Keratinocyte (primary cell): ENCODE data around the gene CHRNG. TPM values are rescaled to one million over a fixed set of nuclear protein-coding genes. Genes with fewer than 3 reads are reported as not detected.

ENCODE experiments used
- DNase-seq: peaks from one replicate; pipeline ENCODE4 v3.0.0-alpha.2; 2011; ENCODE audit warnings: low read depth, missing footprints, low spot score
- FAIRE-seq: peaks from 2 replicates; lab custom pipeline; 2011; peaks lifted over from hg19 to GRCh38; lab: Jason Lieb, UNC
- H2AFZ ChIP-seq: 2 replicates; pipeline ENCODE4 v1.6.0; 2012; ENCODE audit warnings: low read length, control low read depth, inconsistent platforms; ENCODE audit not compliant: control insufficient read depth
- H3K27ac ChIP-seq: 2 replicates; pipeline ENCODE4 v1.5.1; 2011; ENCODE audit warnings: low read length; ENCODE audit not compliant: control insufficient read depth, insufficient read depth
- H3K27me3 ChIP-seq: 3 replicates; pipeline ENCODE4 v1.6.0; 2011; ENCODE audit warnings: low read length; ENCODE audit not compliant: control insufficient read depth, insufficient read depth; ENCODE audit errors: extremely low read depth
- H3K36me3 ChIP-seq, 2 experiments: 2 replicates in 1 of 2; 3 replicates in 1 of 2; pipeline ENCODE4 v1.5.1; 2011; ENCODE audit warnings: low read length in 2 of 2, mild to moderate bottlenecking in 1 of 2; ENCODE audit not compliant: control insufficient read depth in 2 of 2, insufficient read depth in 2 of 2; ENCODE audit errors: extremely low read depth in 1 of 2
- H3K4me1 ChIP-seq: 3 replicates; pipeline ENCODE4 v1.5.1; 2011; ENCODE audit warnings: low read length; ENCODE audit not compliant: control insufficient read depth, insufficient read depth; ENCODE audit errors: extremely low read depth
- H3K4me2 ChIP-seq: 3 replicates; pipeline ENCODE4 v1.6.0; 2011; ENCODE audit warnings: low read depth, low read length; ENCODE audit not compliant: control insufficient read depth, insufficient read depth; ENCODE audit errors: extremely low read depth
- H3K4me3 ChIP-seq, 3 experiments: fragments of 200-600 bp in 1 of 3; sonication (generic) in 1 of 3; 2 replicates in 2 of 3; 3 replicates in 1 of 3; pipeline ENCODE4 v1.5.1; 2011 to 2016; ENCODE audit warnings: low read length in 3 of 3, mild to moderate bottlenecking in 3 of 3, control low read depth in 2 of 3, inconsistent platforms in 1 of 3, low read depth in 1 of 3, mixed read lengths in 1 of 3, mixed run types in 1 of 3, moderate library complexity in 1 of 3; ENCODE audit not compliant: control insufficient read depth in 2 of 3, insufficient read depth in 2 of 3; ENCODE audit errors: extremely low read depth in 1 of 3
- H3K79me2 ChIP-seq: 2 replicates; pipeline ENCODE4 v1.6.0; 2012; ENCODE audit warnings: low read length; ENCODE audit not compliant: control insufficient read depth, insufficient read depth
- H3K9ac ChIP-seq: 3 replicates; pipeline ENCODE4 v1.6.0; 2011; ENCODE audit warnings: low read length; ENCODE audit not compliant: control insufficient read depth, insufficient read depth; ENCODE audit errors: extremely low read depth
- H3K9me1 ChIP-seq: 3 replicates; pipeline ENCODE4 v1.6.0; 2011; ENCODE audit warnings: low read length; ENCODE audit not compliant: control insufficient read depth, insufficient read depth; ENCODE audit errors: extremely low read depth
- H3K9me3 ChIP-seq: 2 replicates; pipeline ENCODE4 v1.5.1; 2012; ENCODE audit warnings: low read depth, low read length; ENCODE audit not compliant: control insufficient read depth
- H4K20me1 ChIP-seq: 3 replicates; pipeline ENCODE4 v1.6.0; 2011; ENCODE audit warnings: low read length; ENCODE audit not compliant: control insufficient read depth, insufficient read depth; ENCODE audit errors: extremely low read depth
- EZH2 ChIP-seq: IDR thresholded peaks from one replicate; pipeline ENCODE4 v1.6.1; 2012; ENCODE audit warnings: inconsistent platforms, mild to moderate bottlenecking, low read length, moderate library complexity
- dilution Hi-C: fragments of 300-500 bp; cut with MboI; formaldehyde crosslinking; loops from one replicate; pipeline ENCODE4 v1.7.0; 2020; ENCODE audit warnings: low sequenced_read_pairs; ENCODE audit not compliant: extremely low pct_ligation_motif_present
- polyA plus RNA-seq, 5 experiments: library from polyadenylated mRNA; depleted of rRNA in 3 of 5; stranded (reverse) in 3 of 5; stranded (forward) in 1 of 5; unstranded in 1 of 5; fragments of >200 nt; gene quantifications; 1 replicate in 1 of 5; 2 replicates in 3 of 5; 3 replicates in 1 of 5; pipeline versions ENCODE4 v1.2.1 to v1.2.3, GENCODE V29; 2011 to 2012; ENCODE audit warnings: missing spikeins in 2 of 5, low read depth in 1 of 5, low replicate concordance in 1 of 5
- TF ChIP-seq, protein P1 (sequence below), 3 experiments: IDR thresholded peaks in 1 of 3; conservative IDR thresholded peaks in 1 of 3; optimal IDR thresholded peaks in 1 of 3; 2 replicates in 2 of 3; 3 replicates in 1 of 3; pipeline versions ENCODE3 to v1.5.1; 2011; ENCODE audit warnings: low read length in 3 of 3, mild to moderate bottlenecking in 3 of 3, moderate library complexity in 2 of 3, control low read depth in 1 of 3, inconsistent platforms in 1 of 3; ENCODE audit not compliant: insufficient read depth in 2 of 3; ENCODE audit errors: extremely low read depth in 1 of 3

Gene CHRNG
- polyA plus RNA-seq, 1 donor (not counting 4 experiments of a cell fraction or from before 2014, with no cell fraction given) = not detected

DNA sequence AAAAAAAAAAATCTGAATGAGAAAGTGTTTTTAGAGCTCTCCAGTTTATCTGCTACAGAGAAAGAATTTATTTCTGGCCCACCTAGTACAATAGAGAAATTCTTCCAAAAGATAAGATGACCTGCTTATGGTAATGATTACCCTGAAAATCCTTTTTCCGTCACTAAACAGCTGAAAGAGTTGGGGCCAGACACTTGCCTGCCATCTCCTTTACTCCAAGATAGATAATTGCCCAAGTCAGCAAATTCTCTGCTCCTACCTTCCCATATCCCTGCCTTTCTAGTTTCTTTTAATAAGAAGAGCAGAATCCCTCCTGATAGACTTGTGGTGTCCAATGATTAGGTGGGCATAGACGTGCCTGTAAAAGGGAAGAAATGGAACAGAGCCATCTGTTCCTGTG lies 39.1 kb downstream of the CHRNG start:
- Histone ChIP-seq H3K27me3 (no peaks in the 10 kb centered on the region), H3K4me1 (no peaks in the 10 kb centered on the region), H3K9ac (no peak overlapping the region), H3K36me3 (peaks cover 7 to 13% of the 10 kb centered on the region in 2 experiments), H4K20me1 (no peaks in the 10 kb centered on the region), H2AFZ (no peak overlapping the region), H3K9me3 (no peaks in the 10 kb centered on the region), H3K9me1 (no peaks in the 10 kb centered on the region), H3K79me2 (no peaks in the 10 kb centered on the region), H3K27ac (no peak overlapping the region), H3K4me2 (no peak overlapping the region), H3K4me3 (no peak overlapping the region)
- dilution Hi-C loops = no loop called here
- no peak for TF ChIP-seq EZH2
- TF ChIP-seq, protein P1, sequence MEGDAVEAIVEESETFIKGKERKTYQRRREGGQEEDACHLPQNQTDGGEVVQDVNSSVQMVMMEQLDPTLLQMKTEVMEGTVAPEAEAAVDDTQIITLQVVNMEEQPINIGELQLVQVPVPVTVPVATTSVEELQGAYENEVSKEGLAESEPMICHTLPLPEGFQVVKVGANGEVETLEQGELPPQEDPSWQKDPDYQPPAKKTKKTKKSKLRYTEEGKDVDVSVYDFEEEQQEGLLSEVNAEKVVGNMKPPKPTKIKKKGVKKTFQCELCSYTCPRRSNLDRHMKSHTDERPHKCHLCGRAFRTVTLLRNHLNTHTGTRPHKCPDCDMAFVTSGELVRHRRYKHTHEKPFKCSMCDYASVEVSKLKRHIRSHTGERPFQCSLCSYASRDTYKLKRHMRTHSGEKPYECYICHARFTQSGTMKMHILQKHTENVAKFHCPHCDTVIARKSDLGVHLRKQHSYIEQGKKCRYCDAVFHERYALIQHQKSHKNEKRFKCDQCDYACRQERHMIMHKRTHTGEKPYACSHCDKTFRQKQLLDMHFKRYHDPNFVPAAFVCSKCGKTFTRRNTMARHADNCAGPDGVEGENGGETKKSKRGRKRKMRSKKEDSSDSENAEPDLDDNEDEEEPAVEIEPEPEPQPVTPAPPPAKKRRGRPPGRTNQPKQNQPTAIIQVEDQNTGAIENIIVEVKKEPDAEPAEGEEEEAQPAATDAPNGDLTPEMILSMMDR (optimal IDR thresholded peaks at IDR 0.05 in 1 of 3, IDR thresholded peaks at IDR 0.05 in 1 of 3, conservative IDR thresholded peaks at IDR 0.05 in 1 of 3; ENCODE audit: extremely low read depth in 1 of 3, insufficient read depth in 2 of 3, low read length in 3 of 3) = no peak
- FAIRE-seq (no peak), DNase-seq (no peak)

DNA sequence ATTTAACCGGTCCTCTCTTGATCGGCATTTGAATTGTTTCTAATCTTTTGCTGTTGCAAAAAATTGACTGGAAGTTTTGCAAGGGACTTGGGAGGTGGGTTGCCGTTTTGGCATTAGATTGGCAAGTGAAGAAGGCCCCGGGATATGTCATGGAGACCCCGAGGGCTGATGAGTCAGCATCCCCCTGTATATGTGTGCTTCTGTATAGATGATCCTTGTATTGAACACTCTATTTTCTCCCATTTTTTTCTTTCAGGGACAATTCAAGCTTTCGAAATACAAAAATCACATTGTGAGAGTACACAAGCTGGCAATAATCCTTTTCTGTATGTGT lies 41.1 kb downstream of the CHRNG start:
- FAIRE-seq = no peak
- H3K9ac ChIP-seq = no peak overlapping the region
- no peaks in the 10 kb centered on the region for H3K4me1 ChIP-seq
- no peaks in the 10 kb centered on the region for H3K9me1 ChIP-seq
- no peak overlapping the region for H3K4me2 ChIP-seq
- H3K27me3 ChIP-seq = no peaks in the 10 kb centered on the region
- dilution Hi-C loops = no loop called here
- TF ChIP-seq, protein P1 (optimal IDR thresholded peaks at IDR 0.05 in 1 of 3, IDR thresholded peaks at IDR 0.05 in 1 of 3, conservative IDR thresholded peaks at IDR 0.05 in 1 of 3; ENCODE audit: extremely low read depth in 1 of 3, insufficient read depth in 2 of 3, low read length in 3 of 3) = no peak
- TF ChIP-seq EZH2 = no peak
- no peak overlapping the region for H2AFZ ChIP-seq
- no peak overlapping the region for H3K27ac ChIP-seq
- H3K9me3 ChIP-seq = no peaks in the 10 kb centered on the region
- DNase-seq = no peak
- H4K20me1 ChIP-seq = no peaks in the 10 kb centered on the region
- H3K36me3 ChIP-seq = peaks cover 2 to 13% of the 10 kb centered on the region in 2 experiments
- H3K4me3 ChIP-seq = no peak overlapping the region
- no peaks in the 10 kb centered on the region for H3K79me2 ChIP-seq
